SK-N-SH (cell line): Measurements from ENCODE around the gene PRPH.

ENCODE experiments used
- ELF1 ChIP-seq: IDR thresholded peaks from 2 replicates; pipeline ENCODE4 v1.4.0; 2012
- EP300 ChIP-seq, 2 experiments: IDR thresholded peaks; 2 replicates each; pipeline versions ENCODE4 v1.4.0 to v1.6.1; 2012; ENCODE audit warnings: borderline replicate concordance in 1 of 2, low read depth in 1 of 2, low read length in 1 of 2
- FOXJ3 ChIP-seq: sonication (generic); formaldehyde crosslinking; IDR thresholded peaks from 2 replicates; pipeline ENCODE4 v1.5.1; 2020; ENCODE audit warnings: mild to moderate bottlenecking, missing genetic modification reagents
- IRF3 ChIP-seq: fragments of 150-350 bp; IDR thresholded peaks from 2 replicates; pipeline ENCODE4 v1.6.1; 2016; ENCODE audit warnings: mild to moderate bottlenecking, low read depth, low read length
- MAX ChIP-seq: IDR thresholded peaks from 2 replicates; pipeline ENCODE4 v1.4.0; 2012; ENCODE audit warnings: low read depth
- POLR2AphosphoS5 ChIP-seq: IDR thresholded peaks from 2 replicates; pipeline ENCODE4 v1.6.1; 2012; ENCODE audit warnings: low read depth, low read length
- RXRA ChIP-seq: IDR thresholded peaks from 2 replicates; pipeline ENCODE4 v1.4.0; 2012; ENCODE audit warnings: low read depth, mild to moderate bottlenecking, borderline replicate concordance
- SIN3A ChIP-seq: IDR thresholded peaks from 2 replicates; pipeline ENCODE4 v1.6.1; 2012; ENCODE audit warnings: low read depth, mild to moderate bottlenecking, low read length, moderate library complexity, borderline replicate concordance
- SMC3 ChIP-seq: IDR thresholded peaks from 2 replicates; pipeline ENCODE4 v1.6.1; 2012; ENCODE audit warnings: low read depth, low read length, improper control_type of control experiment
- TCF12 ChIP-seq: IDR thresholded peaks from 2 replicates; pipeline ENCODE4 v1.4.0; 2012
- YY1 ChIP-seq: IDR thresholded peaks from 2 replicates; pipeline ENCODE4 v1.4.0; 2012; ENCODE audit warnings: low read depth, mild to moderate bottlenecking
- ZBTB33 ChIP-seq: IDR thresholded peaks from 2 replicates; pipeline ENCODE4 v1.4.0; 2012; ENCODE audit warnings: low read depth, borderline replicate concordance
- TF ChIP-seq, protein P1 (sequence below): IDR thresholded peaks from 2 replicates; pipeline ENCODE4; 2012
- TF ChIP-seq, protein P2 (sequence below): fragments of 200-600 bp; sonication (generic); IDR thresholded peaks from 2 replicates; pipeline ENCODE4 v1.6.1; 2017; ENCODE audit warnings: antibody characterized with exemption, mild to moderate bottlenecking, moderate library complexity

DNA sequence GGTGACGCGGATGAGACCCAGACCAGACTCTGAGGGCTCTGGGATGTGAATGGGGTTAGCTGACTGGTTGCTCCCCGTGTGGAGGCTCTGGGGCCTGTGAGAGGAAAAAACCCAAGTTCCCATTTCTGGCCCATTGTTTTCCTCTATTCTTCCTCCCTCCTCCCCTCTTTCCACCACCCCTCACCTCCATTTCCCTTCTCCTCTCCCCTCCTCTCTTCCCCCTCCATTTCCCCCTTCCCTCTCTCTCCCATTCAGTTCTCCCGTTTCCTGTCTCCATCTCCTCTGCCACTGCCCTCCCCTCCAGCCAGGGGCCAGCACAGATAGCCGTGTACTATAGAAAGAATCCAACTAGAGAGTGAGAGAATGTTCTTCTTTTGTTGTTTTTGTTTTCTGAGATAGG lies 12.6 kb upstream of the PRPH start:
- TF ChIP-seq ELF1: no peak
- TF ChIP-seq POLR2AphosphoS5: no peak
- TF ChIP-seq TCF12: no peak
- TF ChIP-seq ZBTB33: no peak
- TF ChIP-seq EP300 (IDR thresholded peaks at IDR 0.05; ENCODE audit: borderline replicate concordance in 1 of 2, low read depth in 1 of 2, low read length in 1 of 2): no peak
- TF ChIP-seq SMC3: no peak
- TF ChIP-seq, protein P1, sequence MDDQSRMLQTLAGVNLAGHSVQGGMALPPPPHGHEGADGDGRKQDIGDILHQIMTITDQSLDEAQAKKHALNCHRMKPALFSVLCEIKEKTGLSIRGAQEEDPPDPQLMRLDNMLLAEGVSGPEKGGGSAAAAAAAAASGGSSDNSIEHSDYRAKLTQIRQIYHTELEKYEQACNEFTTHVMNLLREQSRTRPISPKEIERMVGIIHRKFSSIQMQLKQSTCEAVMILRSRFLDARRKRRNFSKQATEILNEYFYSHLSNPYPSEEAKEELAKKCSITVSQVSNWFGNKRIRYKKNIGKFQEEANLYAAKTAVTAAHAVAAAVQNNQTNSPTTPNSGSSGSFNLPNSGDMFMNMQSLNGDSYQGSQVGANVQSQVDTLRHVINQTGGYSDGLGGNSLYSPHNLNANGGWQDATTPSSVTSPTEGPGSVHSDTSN: no peak
- TF ChIP-seq YY1: no peak
- TF ChIP-seq RXRA: no peak
- TF ChIP-seq, protein P2, sequence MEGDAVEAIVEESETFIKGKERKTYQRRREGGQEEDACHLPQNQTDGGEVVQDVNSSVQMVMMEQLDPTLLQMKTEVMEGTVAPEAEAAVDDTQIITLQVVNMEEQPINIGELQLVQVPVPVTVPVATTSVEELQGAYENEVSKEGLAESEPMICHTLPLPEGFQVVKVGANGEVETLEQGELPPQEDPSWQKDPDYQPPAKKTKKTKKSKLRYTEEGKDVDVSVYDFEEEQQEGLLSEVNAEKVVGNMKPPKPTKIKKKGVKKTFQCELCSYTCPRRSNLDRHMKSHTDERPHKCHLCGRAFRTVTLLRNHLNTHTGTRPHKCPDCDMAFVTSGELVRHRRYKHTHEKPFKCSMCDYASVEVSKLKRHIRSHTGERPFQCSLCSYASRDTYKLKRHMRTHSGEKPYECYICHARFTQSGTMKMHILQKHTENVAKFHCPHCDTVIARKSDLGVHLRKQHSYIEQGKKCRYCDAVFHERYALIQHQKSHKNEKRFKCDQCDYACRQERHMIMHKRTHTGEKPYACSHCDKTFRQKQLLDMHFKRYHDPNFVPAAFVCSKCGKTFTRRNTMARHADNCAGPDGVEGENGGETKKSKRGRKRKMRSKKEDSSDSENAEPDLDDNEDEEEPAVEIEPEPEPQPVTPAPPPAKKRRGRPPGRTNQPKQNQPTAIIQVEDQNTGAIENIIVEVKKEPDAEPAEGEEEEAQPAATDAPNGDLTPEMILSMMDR: no peak
- TF ChIP-seq MAX: no peak
- no peak for TF ChIP-seq SIN3A
- no peak for TF ChIP-seq IRF3
- TF ChIP-seq FOXJ3 (CRISPR knock-in tag): no peak
